K562 (cell line): ENCODE data around the gene MACF1. TPM values are rescaled to one million over a fixed set of nuclear protein-coding genes. Genes with fewer than 3 reads are reported as not detected.

Experiments
- ATAC-seq: fragments of 200-7000 bp; cut with Tn5 transposase; 3 replicates; pipeline ENCODE4 v1.9.1; 2020; ENCODE audit warnings: moderate library complexity
- BruUV-seq: library from RNA; stranded (reverse); fragments of 400-500 nt; replicated peaks from 2 replicates; lab custom pipeline; 2021; lab: Mats Ljungman, UMichigan
- CTCF ChIA-PET: fragments of 300-600 bp; formaldehyde crosslinking; extraction: SDS; loops from one replicate; lab custom pipeline; 2021; ENCODE audit warnings: low intra/inter-chr PET ratio; lab: Yijun Ruan, JAX
- POLR2A ChIA-PET: fragments of 300-600, 350-650 bp; sonication (Branson Sonifier 250); formaldehyde crosslinking; extraction: SDS; loops from one replicate; lab custom pipeline; 2021; ENCODE audit warnings: antibody characterized with exemption, inconsistent platforms; lab: Yijun Ruan, JAX
- DNase-seq, 4 experiments: peaks; one replicate each; pipeline versions ENCODE4 v3.0.0 to v3.0.0-alpha.2; 2011 to 2018; ENCODE audit warnings: low spot score in 3 of 4, mixed read lengths in 3 of 4; ENCODE audit errors: extremely low read depth in 1 of 4
- FAIRE-seq: peaks from 2 replicates; lab custom pipeline; 2011; peaks lifted over from hg19 to GRCh38; lab: Jason Lieb, UNC
- H2AFZ ChIP-seq: 2 replicates; pipeline ENCODE4 v1.6.0; 2011; ENCODE audit warnings: low read depth, low read length, control low read depth, inconsistent platforms
- H3K27ac ChIP-seq: fragments of 200-600 bp; 3 replicates; pipeline ENCODE4 v1.8.0; 2011; ENCODE audit warnings: low read depth, mild to moderate bottlenecking, control low read depth, inconsistent platforms, low read length, moderate library complexity, mixed read lengths; ENCODE audit errors: extremely low read depth
- H3K27me3 ChIP-seq, 2 experiments: fragments of 300-600 bp in 1 of 2; 2 replicates in 1 of 2; 3 replicates in 1 of 2; pipeline versions ENCODE4 v1.6.0 to v1.8.0; 2011; ENCODE audit warnings: inconsistent platforms in 2 of 2, low read length in 2 of 2, mild to moderate bottlenecking in 1 of 2, mixed read lengths in 1 of 2, moderate library complexity in 1 of 2; ENCODE audit not compliant: control insufficient read depth in 2 of 2, insufficient read depth in 2 of 2
- H3K36me3 ChIP-seq: fragments of 300-600 bp; 3 replicates; pipeline ENCODE4 v1.8.0; 2011; ENCODE audit warnings: mild to moderate bottlenecking, low read length, inconsistent platforms; ENCODE audit not compliant: control insufficient read depth, insufficient read depth
- H3K4me1 ChIP-seq, 2 experiments: fragments of 200-600 bp in 1 of 2; replicated peaks in 1 of 2; 2 replicates in 1 of 2; 3 replicates in 1 of 2; pipeline versions ENCODE4 v1.5.1 to v1.8.0; 2011; ENCODE audit warnings: inconsistent platforms in 2 of 2, low read length in 2 of 2, mild to moderate bottlenecking in 1 of 2, mixed read lengths in 1 of 2, moderate library complexity in 1 of 2; ENCODE audit not compliant: control insufficient read depth in 2 of 2, insufficient read depth in 2 of 2
- H3K4me2 ChIP-seq: 2 replicates; pipeline ENCODE4 v1.6.1; 2011; ENCODE audit warnings: low read length, control low read depth, inconsistent platforms, mixed read lengths; ENCODE audit not compliant: insufficient read depth
- H3K4me3 ChIP-seq: fragments of 200-600 bp; sonication (generic), shearing (Covaris generic); 2 replicates; pipeline ENCODE4 v1.5.1; 2016; ENCODE audit warnings: control low read depth, inconsistent platforms
- H3K79me2 ChIP-seq: fragments of 200-600 bp; 3 replicates; pipeline ENCODE4 v1.8.0; 2011; ENCODE audit warnings: low read length, inconsistent platforms; ENCODE audit not compliant: control insufficient read depth, insufficient read depth
- H3K9ac ChIP-seq, 2 experiments: 2 replicates each; pipeline versions ENCODE4 v1.6.0 to v1.6.1; 2011; ENCODE audit warnings: low read depth in 2 of 2, low read length in 2 of 2, control low read depth in 1 of 2, inconsistent platforms in 1 of 2, mild to moderate bottlenecking in 1 of 2, mixed read lengths in 1 of 2; ENCODE audit not compliant: insufficient read depth in 1 of 2
- H3K9me1 ChIP-seq: one replicate; pipeline ENCODE4 v1.6.0; 2011; ENCODE audit warnings: inconsistent platforms, mild to moderate bottlenecking, low read length, moderate library complexity; ENCODE audit not compliant: control insufficient read depth, insufficient read depth
- H3K9me3 ChIP-seq: replicated peaks from 2 replicates; pipeline ENCODE4 v1.5.1; 2011; ENCODE audit warnings: low read depth, low read length, inconsistent platforms; ENCODE audit not compliant: control insufficient read depth, insufficient read depth
- H4K20me1 ChIP-seq: replicated peaks from 2 replicates; pipeline ENCODE4 v1.6.1; 2011; ENCODE audit warnings: low read length, inconsistent platforms, mixed read lengths; ENCODE audit not compliant: control insufficient read depth, insufficient read depth
- CTCF ChIP-seq, 3 experiments: IDR thresholded peaks in 2 of 3; conservative IDR thresholded peaks in 1 of 3; 2 replicates each; pipeline ENCODE4 v1.5.1; 2011 to 2012; ENCODE audit warnings: low read length in 3 of 3, mild to moderate bottlenecking in 3 of 3, control low read depth in 2 of 3, improper control_type of control experiment in 1 of 3, inconsistent platforms in 1 of 3, low read depth in 1 of 3, mixed read lengths in 1 of 3, moderate library complexity in 1 of 3; ENCODE audit not compliant: insufficient read depth in 2 of 3
- DPF2 ChIP-seq: fragments of 450-650 bp; IDR thresholded peaks from 2 replicates; pipeline ENCODE4 v1.6.1; 2016
- ELF1 ChIP-seq: fragments of 200-800 bp; sonication (Bioruptor generic); IDR thresholded peaks from 2 replicates; pipeline ENCODE4 v1.6.1; 2016; ENCODE audit warnings: missing genetic modification characterization, missing compliant biosample characterization
- FOSL1 ChIP-seq: fragments of 200-800 bp; sonication (Bioruptor generic); conservative IDR thresholded peaks from 2 replicates; pipeline ENCODE4 v1.6.1; 2016; ENCODE audit warnings: missing genetic modification characterization, missing compliant biosample characterization
- HLTF ChIP-seq: fragments of 450-650 bp; IDR thresholded peaks from 2 replicates; pipeline ENCODE4 v1.6.1; 2016
- JUND ChIP-seq, 2 experiments: IDR thresholded peaks; 2 replicates in 1 of 2; 3 replicates in 1 of 2; pipeline ENCODE4 v1.6.1; 2011; ENCODE audit warnings: borderline replicate concordance in 2 of 2, low read depth in 2 of 2, low read length in 2 of 2, improper control_type of control experiment in 1 of 2, missing biosample characterization in 1 of 2, missing genetic modification characterization in 1 of 2, missing genetic modification reagents in 1 of 2
- LEF1 ChIP-seq: fragments of 450-650 bp; IDR thresholded peaks from 2 replicates; pipeline ENCODE4 v1.6.1; 2016; ENCODE audit warnings: mild to moderate bottlenecking
- MAFF ChIP-seq: IDR thresholded peaks from 2 replicates; pipeline ENCODE4 v1.6.1; 2012; ENCODE audit warnings: low read length, improper control_type of control experiment
- POLR2G ChIP-seq: fragments of 200-400 bp; formaldehyde crosslinking; IDR thresholded peaks from 2 replicates; pipeline ENCODE4 v1.6.1; 2017; ENCODE audit warnings: low read depth, mild to moderate bottlenecking, antibody characterized with exemption, low read length, moderate library complexity
- RAD21 ChIP-seq, 2 experiments: fragments of 250-450 bp in 1 of 2; fragments of 450-650 bp in 1 of 2; sonication (Bioruptor Pico) in 1 of 2; formaldehyde crosslinking in 1 of 2; IDR thresholded peaks in 1 of 2; conservative IDR thresholded peaks in 1 of 2; 2 replicates each; pipeline versions ENCODE4 v1.4.0 to v1.8.0; 2020 to 2022; ENCODE audit warnings: mild to moderate bottlenecking in 2 of 2, moderate library complexity in 1 of 2
- RBM39 ChIP-seq: fragments of 200-400 bp; formaldehyde crosslinking; optimal IDR thresholded peaks from 2 replicates; pipeline ENCODE3; 2018; ENCODE audit warnings: low read depth, low read length
- SRSF7 ChIP-seq: fragments of 200-400 bp; formaldehyde crosslinking; optimal IDR thresholded peaks from 2 replicates; pipeline ENCODE3; 2017; ENCODE audit warnings: mild to moderate bottlenecking, low read depth, low read length
- TCF7L2 ChIP-seq: fragments of 150-350 bp; IDR thresholded peaks from 2 replicates; pipeline ENCODE4 v1.6.1; 2016; ENCODE audit warnings: low read depth, mild to moderate bottlenecking, low read length, moderate library complexity
- TEAD1 ChIP-seq, 2 experiments: fragments of 450-650 bp in 1 of 2; sonication (generic) in 1 of 2; formaldehyde crosslinking; IDR thresholded peaks; 2 replicates each; pipeline versions ENCODE4 v1.4.0 to v1.8.0; 2020 to 2022; ENCODE audit warnings: mild to moderate bottlenecking in 2 of 2, missing genetic modification reagents in 1 of 2
- ZFX ChIP-seq: sonication (generic); formaldehyde crosslinking; IDR thresholded peaks from 2 replicates; pipeline ENCODE4 v1.8.0; 2022; ENCODE audit warnings: mild to moderate bottlenecking, missing genetic modification reagents, moderate library complexity
- ZNF347 ChIP-seq: fragments of 450-650 bp; formaldehyde crosslinking; IDR thresholded peaks from 2 replicates; pipeline ENCODE4 v1.4.0; 2020; ENCODE audit warnings: low read depth, mild to moderate bottlenecking, moderate library complexity
- ZNF444 ChIP-seq: fragments of 250-450 bp; sonication (Bioruptor Pico); IDR thresholded peaks from 2 replicates; pipeline ENCODE4 v1.4.0; 2020; ENCODE audit warnings: mild to moderate bottlenecking, moderate library complexity
- ZNF512 ChIP-seq: IDR thresholded peaks from 2 replicates; pipeline ENCODE4 v1.6.1; 2016; ENCODE audit warnings: missing genetic modification characterization, missing compliant biosample characterization
- WGBS: fragments of 100-300 bp; shearing (Covaris generic); methylation state at CpG from one replicate; pipeline ENCODE4 v1.1.6; 2016; ENCODE audit warnings: low coverage, mixed read lengths; ENCODE audit not compliant: insufficient coverage; ENCODE audit errors: missing lambda C conversion rate; 5-methylcytosine and 5-hydroxymethylcytosine counted together
- in situ Hi-C: fragments of 300-500 bp; cut with MboI; formaldehyde crosslinking; loops from 4 replicates; pipeline ENCODE4 v1.15.0; 2018; ENCODE audit warnings: inconsistent platforms, mixed read lengths
- intact Hi-C: fragments of 100-400 bp; cut with micrococcal nuclease; formaldehyde crosslinking; loops from 2 replicates; pipeline ENCODE4 v1.14.2; 2022
- polyA plus RNA-seq, 8 experiments: library from polyadenylated mRNA; depleted of rRNA in 4 of 8; stranded (reverse) in 5 of 8; unstranded in 3 of 8; fragments of >200 nt; fragmentation: Nextera tagmentation in 2 of 8; fragmentation: Illumina TruSeq in 1 of 8; extraction: Ambion mirVana in 2 of 8; extraction: Trizol in 1 of 8; gene quantifications; 2 replicates each; pipeline versions ENCODE4 v1.2.1 to v1.2.3, GENCODE V29; 2011 to 2014; ENCODE audit warnings: inconsistent platforms in 1 of 8, missing spikeins in 1 of 8
- total RNA-seq, 7 experiments: library from RNA; depleted of rRNA in 6 of 7; stranded (reverse); fragments of >200 nt in 6 of 7; fragmentation: Illumina TruSeq in 2 of 7; extraction: Trizol in 2 of 7; gene quantifications; 2 replicates each; pipeline versions ENCODE4 v1.2.1 to v1.2.3, GENCODE V29; 2011 to 2021; ENCODE audit warnings: low replicate concordance in 1 of 7

MACF1 gene
- total and polyA plus RNA-seq, 9 of the 15 experiments (the other 6 are each of a cell fraction or from before 2014, with no cell fraction given), result 13.2 to 232 (median 112) TPM

- TF ChIP-seq ZNF512 (tag), result no peak
- no peak for TF ChIP-seq RBM39
Measured at GRCh38 chr1:39386997-39387396, 182.5 kb downstream of the MACF1 start (continued).

- DNase-seq, result peak; percentile 51 to 68 (median 56)
- peaks cover 51% of the 10 kb centered on the region for H3K79me2 ChIP-seq
- no peak overlapping the region for H3K4me3 ChIP-seq
- TSS peak; percentile 26 for BruUV-seq
- H3K9me1 ChIP-seq, result no peaks in the 10 kb centered on the region
- H3K27ac ChIP-seq, result peak overlapping the region; percentile 51; the same call in 1 of the 3 replicates
- no peak for FAIRE-seq
- no peaks in the 10 kb centered on the region for H3K9me3 ChIP-seq
- no peaks in the 10 kb centered on the region for H4K20me1 ChIP-seq
- peaks cover 32 to 60% of the 10 kb centered on the region in 2 experiments for H3K4me1 ChIP-seq
- ATAC-seq, result peak; percentile 24
- ChIA-PET POLR2A (interaction anchor here (0.5 to 2.0 kb wide), 12 partner anchors 9 to 1305 kb away, joined by 3 to 7 read pairs (median 3); no protein-coding TSS in a partner anchor), CTCF (no interaction called here)
- no peak overlapping the region for H2AFZ ChIP-seq
- peaks cover 53% of the 10 kb centered on the region for H3K36me3 ChIP-seq
- in situ Hi-C loops, result no loop called here
- intact Hi-C loops, result loop anchor here (1.0 to 2.0 kb wide), 2 partner anchors 121 to 281 kb away; no protein-coding TSS in a partner anchor
- no peaks in the 10 kb centered on the region for H3K27me3 ChIP-seq
- H3K9ac ChIP-seq, result peak overlapping the region in 1 of 2 experiments; percentile 1; a peak in 1 of 4 replicates
- H3K4me2 ChIP-seq, result 0 out of 2 replicates have a peak overlapping the region, but pooled peaks have one; percentile 38
- WGBS, result 53% methylated on average over 4 of the region's 4 CpGs
- TF ChIP-seq ZFX (no peak), FOSL1 (tag) (peak; percentile 72), SRSF7 (no peak), ZNF347 (CRISPR knock-in tag) (no peak), RAD21 (CRISPR knock-in tag; conservative IDR thresholded peaks at IDR 0.05 in 1 of 2, IDR thresholded peaks at IDR 0.05 in 1 of 2) (peak in 1 of 2 experiments; percentile 72; a peak in 2 of 4 replicates), CTCF (IDR thresholded peaks at IDR 0.05 in 2 of 3, conservative IDR thresholded peaks at IDR 0.05 in 1 of 3; ENCODE audit: insufficient read depth in 2 of 3, low read depth in 1 of 3, low read length in 3 of 3) (peak; percentile 42 to 62 (median 58); a peak in 5 of 6 replicates), TCF7L2 (peak; percentile 53; the same call in 1 of the 2 replicates), LEF1 (peak; percentile 98), ZNF444 (CRISPR knock-in tag) (no peak), JUND (IDR thresholded peaks at IDR 0.05; ENCODE audit: borderline replicate concordance, low read depth, low read length) (peak; percentile 56; the same call in 1 of the 2 replicates), JUND (tag; IDR thresholded peaks at IDR 0.05; ENCODE audit: borderline replicate concordance, low read depth, low read length) (no peak), MAFF (no peak), HLTF (no peak), POLR2G (no peak), ELF1 (peak; percentile 20; the same call in 1 of the 2 replicates), TEAD1 (CRISPR knock-in tag; IDR thresholded peaks at IDR 0.05) (0 out of 4 replicates have a peak, but pooled peaks of 1 of the 2 experiments have one; percentile 45), DPF2 (0 out of 2 replicates have a peak, but pooled peaks have one; percentile 23)
Measured at GRCh38 chr1:39387452-39387851, 183.0 kb downstream of the MACF1 start.
